ENCODE data around the gene FAM221B.
A peak's percentile ranks its signal among the peaks of the same experiment; 100 is the strongest.

FAM221B gene, protein sequence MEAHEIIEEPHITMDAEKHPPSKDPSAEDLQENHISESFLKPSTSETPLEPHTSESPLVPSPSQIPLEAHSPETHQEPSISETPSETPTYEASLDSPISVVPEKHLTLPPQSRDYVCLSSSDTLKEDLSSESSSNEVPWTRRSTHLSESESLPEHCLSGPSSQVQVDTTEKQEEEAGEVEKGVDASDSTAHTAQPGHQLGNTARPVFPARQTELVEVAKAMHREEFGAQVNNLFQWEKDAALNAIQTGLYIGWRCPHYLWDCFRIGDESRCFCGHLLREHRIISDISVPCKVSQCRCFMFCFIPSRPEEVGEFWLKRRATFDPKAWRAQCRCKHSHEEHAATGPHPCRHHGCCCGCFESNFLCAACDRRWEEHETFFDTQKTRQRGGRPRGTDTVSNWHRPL

DNA sequence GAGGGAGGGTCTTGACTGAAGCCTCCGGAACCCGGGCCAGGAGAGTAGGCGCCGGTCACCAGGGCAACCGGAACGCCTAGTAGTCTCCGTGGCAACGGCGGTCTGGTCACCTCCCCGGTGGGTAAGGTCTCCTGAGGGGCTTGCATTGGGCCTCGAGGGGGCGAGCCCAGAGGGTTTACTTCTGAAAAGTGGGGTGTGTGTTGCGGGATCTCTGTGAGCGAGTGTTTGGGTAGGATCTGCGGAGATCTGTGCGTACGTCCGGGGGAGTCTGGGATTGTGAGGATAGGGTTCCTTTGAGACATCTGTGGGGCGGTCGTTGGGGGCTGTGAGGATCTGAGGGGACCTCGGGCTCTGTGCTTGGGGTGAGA is at the start of gene FAM221B:
TSS of gene FAM221B (minus strand) at position 17 of the 368 bp plus-strand sequence. CDS start 2,571 bp downstream, outside the sequence.
- no peaks in the 10 kb centered on the region for H3K27me3 Mint-ChIP-seq
- no peaks in the 10 kb centered on the region for H3K9me3 Mint-ChIP-seq
- no peaks in the 10 kb centered on the region for H3K36me3 Mint-ChIP-seq
- H3K4me3 Mint-ChIP-seq = peak within 1 kb of the TSS; percentile 92
- peak within 1 kb of the TSS; percentile 85 for H3K27ac Mint-ChIP-seq
- peaks cover 35% of the 10 kb centered on the region for H3K4me1 Mint-ChIP-seq

DNA sequence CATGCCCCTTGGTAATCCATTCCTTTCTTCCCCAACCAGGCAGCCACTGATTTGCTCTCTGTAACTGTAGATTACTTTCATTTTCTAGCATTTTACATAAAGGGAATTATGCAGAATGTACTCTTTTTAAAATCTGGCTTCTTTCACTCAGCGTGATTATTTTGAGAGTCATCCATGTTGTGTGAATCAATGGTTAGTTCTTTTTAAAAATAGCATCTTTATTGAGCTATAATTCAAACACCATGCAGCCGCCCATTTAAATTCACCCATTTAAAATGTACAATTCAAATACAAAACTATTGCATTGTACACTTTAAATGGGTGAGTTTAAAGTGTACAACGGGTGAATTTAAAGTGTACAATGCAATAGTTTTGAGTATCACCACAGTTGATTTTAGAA is 44.0 kb upstream of the FAM221B start:
- Mint-ChIP-seq H3K36me3 (peaks cover 3% of the 10 kb centered on the region), H3K4me3 (no peak overlapping the region), H3K27ac (no peak overlapping the region), H3K27me3 (peaks cover 1% of the 10 kb centered on the region), H3K9me3 (peaks cover 4% of the 10 kb centered on the region), H3K4me1 (no peaks in the 10 kb centered on the region)

DNA sequence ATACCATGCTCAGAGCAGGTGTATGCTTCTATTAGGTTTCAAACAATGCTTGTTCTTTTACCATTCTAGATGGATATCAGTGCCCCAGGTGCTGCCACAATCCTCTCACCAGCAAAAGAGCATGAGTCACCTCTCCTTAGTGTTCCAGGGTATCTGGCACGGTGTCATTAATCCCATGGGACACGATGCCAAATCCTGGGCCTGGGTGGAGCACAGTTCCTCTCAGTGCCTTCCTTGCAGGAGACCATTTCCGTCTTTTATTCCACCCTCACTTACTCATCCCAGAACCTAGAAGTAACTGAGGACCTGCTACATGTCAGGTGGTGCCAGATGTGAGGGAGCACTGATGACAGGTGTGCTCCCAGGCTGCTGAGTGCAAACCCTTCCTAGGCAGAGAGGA is 43.0 kb upstream of the FAM221B start:
- H3K4me1 Mint-ChIP-seq = no peaks in the 10 kb centered on the region
- no peaks in the 10 kb centered on the region for H3K27me3 Mint-ChIP-seq
- H3K9me3 Mint-ChIP-seq = no peaks in the 10 kb centered on the region
- H3K27ac Mint-ChIP-seq = no peak overlapping the region
- no peaks in the 10 kb centered on the region for H3K36me3 Mint-ChIP-seq
- H3K4me3 Mint-ChIP-seq = no peak overlapping the region

DNA sequence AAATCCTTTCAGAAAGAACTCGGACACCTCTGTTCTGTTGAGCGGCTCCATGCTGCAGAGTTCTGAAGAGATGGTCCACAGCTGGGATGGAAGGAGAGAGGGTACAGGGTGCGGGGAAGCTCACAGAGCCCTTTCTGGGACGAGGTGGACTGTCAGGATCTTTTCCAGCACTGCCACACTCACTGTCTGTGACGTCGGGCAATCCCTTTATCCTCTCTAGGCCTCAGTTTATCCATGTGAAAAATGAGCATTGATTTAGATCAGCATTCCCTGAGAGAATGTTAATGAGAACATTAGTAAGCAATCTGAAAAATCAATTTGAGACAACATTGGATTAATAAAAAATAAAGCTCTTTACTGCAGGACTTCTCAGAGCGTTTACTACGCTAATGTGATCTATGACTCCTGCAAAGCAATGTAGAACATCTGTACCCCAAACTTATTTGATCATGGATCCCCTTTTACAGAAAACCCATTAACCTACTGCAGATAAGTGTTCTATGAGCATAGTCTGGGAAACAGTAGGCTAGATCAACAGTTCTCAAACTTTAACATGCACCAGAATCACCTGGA is 41.9 kb upstream of the FAM221B start, which contains the start of gene OR13J1:
TSS of gene OR13J1 (minus strand) at position 51 of the 573 bp plus-strand sequence. CDS start at position 51, 0 bp downstream.
- Mint-ChIP-seq H3K4me1 (no peaks in the 10 kb centered on the region), H3K9me3 (no peaks in the 10 kb centered on the region), H3K36me3 (no peaks in the 10 kb centered on the region), H3K27me3 (peaks cover 3% of the 10 kb centered on the region), H3K27ac (no peak within 1 kb of the TSS), H3K4me3 (no peak within 1 kb of the TSS)

DNA sequence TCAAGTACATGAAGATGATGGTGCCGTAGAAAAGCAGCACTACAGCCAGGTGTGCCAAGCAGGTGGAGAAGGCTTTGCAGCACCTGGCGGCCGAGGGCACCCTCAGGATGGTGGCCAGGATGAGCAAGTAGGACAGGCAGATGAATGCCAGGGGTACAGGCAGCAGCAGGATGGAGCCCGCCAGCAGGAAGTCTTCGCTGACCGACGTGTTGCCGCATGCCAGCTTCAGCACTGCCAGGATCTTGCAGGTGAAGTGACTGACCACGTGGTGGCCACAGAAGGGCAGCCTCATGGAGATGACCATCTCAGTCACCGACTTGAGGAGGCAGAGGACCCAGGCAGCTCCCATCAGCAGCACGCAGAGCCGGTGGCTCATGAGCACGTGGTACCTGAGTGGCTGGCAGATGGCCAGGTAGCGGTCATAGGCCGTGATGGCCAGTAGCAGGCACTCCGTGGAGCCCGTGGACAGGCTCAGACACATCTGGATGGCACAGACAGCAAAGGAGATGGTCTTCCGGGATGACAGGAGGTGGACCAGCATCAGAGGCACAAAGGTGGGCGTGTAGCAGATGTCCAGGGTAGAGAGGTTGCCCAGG is 41.2 kb upstream of the FAM221B start:
- Mint-ChIP-seq H3K27ac (no peak overlapping the region), H3K4me1 (no peaks in the 10 kb centered on the region), H3K4me3 (no peak overlapping the region), H3K36me3 (no peaks in the 10 kb centered on the region), H3K9me3 (no peaks in the 10 kb centered on the region), H3K27me3 (peaks cover 3% of the 10 kb centered on the region)

DNA sequence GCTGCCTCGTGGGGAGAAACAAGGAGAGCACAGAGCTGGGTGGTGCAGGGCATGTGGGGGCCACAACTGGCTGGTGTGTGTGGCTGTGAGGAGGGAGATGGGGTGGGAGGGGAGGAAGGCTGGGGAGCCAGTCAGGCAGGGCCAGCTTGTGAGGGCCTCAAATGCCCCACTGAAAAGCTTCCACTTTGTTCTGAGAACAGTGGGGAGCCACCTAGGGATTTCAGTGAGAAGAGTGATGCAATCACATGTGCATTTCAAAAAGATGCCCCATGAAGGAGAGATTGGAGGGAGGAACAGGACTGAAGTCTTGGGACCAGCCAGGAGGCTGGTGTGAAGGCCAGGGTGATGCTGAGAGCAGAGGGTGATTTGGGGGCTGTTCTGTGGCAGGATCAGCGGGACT is 40.4 kb upstream of the FAM221B start:
- Mint-ChIP-seq H3K27ac (no peak overlapping the region), H3K4me1 (no peaks in the 10 kb centered on the region), H3K27me3 (peaks cover 3% of the 10 kb centered on the region), H3K4me3 (no peak overlapping the region), H3K36me3 (no peaks in the 10 kb centered on the region), H3K9me3 (no peaks in the 10 kb centered on the region)

DNA sequence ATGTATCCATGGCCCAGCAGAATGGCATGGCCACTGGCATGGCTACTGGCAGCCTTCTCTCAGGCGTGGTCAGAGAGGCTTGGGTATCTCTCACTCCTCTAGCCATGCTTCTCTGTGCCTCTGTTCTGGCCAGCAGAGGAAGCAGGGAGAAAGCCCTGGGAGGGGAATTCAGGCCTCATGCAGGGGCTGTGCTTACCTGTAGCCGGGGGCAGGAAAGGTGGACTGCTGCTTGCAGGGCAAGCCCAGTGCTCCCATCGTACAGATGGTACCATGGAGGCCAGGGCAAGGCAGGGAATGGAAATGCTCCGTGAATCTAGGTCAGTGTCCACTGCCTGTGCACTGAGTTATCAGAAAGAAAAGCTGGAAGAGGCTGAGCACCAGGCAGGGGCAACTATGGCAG is 39.0 kb upstream of the FAM221B start:
- Mint-ChIP-seq H3K27ac (no peak overlapping the region), H3K36me3 (no peaks in the 10 kb centered on the region), H3K4me3 (no peak overlapping the region), H3K4me1 (no peaks in the 10 kb centered on the region), H3K9me3 (no peaks in the 10 kb centered on the region), H3K27me3 (peaks cover 4% of the 10 kb centered on the region)

DNA sequence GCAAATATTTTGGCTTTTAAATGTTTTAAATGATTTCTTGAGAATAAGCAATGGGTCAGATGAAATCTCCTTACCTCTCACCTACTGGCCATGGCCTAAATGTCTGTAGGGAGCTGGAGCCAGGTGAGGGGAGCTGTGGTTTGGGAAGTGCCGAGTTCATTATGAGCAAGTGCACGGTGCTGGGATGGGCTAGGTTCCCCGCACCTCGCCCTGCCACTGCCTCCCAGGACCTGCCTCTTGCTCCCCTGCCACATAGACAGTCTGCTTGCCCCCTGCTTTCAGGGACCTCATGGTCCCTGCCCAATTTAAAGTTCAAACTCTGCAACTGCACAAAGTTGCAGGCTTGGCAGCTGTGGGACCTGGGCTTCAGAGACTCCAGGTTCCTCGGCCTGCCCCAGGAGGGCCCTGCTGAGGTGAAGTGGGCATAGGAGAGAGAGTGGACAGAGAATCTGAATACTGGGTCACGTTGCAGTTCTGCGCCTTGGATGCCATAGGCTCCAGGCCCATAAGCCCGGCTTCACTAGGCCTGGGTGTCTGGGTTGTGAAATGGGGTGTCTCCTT is 36.2 kb upstream of the FAM221B start:
- Mint-ChIP-seq H3K27ac (no peak overlapping the region), H3K9me3 (no peaks in the 10 kb centered on the region), H3K4me3 (no peak overlapping the region), H3K36me3 (no peaks in the 10 kb centered on the region), H3K4me1 (no peaks in the 10 kb centered on the region), H3K27me3 (peaks cover 4% of the 10 kb centered on the region)

DNA sequence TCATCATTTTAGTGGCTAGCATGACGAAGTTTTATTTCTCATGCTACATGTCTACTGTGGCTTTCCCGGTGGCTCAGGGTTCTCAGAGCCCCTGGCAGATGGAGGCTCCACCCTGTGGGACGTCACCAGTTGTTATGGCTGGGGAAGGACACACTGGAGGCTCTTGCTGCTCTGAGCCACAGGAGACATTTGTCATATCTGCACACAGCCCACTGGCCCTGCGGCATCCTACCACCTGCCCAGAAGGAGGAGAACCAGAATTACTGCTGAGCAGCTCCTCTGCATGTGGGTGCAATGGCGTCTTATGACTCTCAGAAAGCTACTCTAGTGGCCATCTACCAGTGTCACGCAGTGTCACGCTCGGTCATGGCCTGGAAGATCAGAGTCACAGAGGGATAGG is 35.1 kb upstream of the FAM221B start:
- H3K27ac Mint-ChIP-seq = no peak overlapping the region
- peaks cover 4% of the 10 kb centered on the region for H3K27me3 Mint-ChIP-seq
- H3K9me3 Mint-ChIP-seq = no peaks in the 10 kb centered on the region
- peaks cover 6% of the 10 kb centered on the region for H3K4me1 Mint-ChIP-seq
- no peak overlapping the region for H3K4me3 Mint-ChIP-seq
- H3K36me3 Mint-ChIP-seq = no peaks in the 10 kb centered on the region

DNA sequence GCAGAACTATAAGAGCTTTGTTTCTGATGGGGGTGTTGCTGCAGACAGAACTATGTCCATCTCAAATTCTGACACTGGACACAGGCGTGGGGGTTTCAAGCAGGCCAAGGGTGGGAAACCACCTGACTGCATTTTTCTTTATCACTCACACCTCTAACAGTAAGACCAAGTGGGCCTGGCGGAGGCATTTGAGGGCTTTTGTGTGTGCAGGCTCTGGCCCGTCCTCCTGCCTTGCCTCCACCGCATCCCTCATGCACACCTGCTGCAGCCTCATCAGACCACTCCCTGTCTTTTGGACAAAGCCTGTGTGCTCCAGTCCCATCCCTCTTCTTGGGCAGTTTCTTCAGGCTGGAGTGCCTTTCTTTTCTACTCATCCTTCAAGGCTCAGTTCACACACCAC is 33.8 kb upstream of the FAM221B start:
- H3K36me3 Mint-ChIP-seq = no peaks in the 10 kb centered on the region

DNA sequence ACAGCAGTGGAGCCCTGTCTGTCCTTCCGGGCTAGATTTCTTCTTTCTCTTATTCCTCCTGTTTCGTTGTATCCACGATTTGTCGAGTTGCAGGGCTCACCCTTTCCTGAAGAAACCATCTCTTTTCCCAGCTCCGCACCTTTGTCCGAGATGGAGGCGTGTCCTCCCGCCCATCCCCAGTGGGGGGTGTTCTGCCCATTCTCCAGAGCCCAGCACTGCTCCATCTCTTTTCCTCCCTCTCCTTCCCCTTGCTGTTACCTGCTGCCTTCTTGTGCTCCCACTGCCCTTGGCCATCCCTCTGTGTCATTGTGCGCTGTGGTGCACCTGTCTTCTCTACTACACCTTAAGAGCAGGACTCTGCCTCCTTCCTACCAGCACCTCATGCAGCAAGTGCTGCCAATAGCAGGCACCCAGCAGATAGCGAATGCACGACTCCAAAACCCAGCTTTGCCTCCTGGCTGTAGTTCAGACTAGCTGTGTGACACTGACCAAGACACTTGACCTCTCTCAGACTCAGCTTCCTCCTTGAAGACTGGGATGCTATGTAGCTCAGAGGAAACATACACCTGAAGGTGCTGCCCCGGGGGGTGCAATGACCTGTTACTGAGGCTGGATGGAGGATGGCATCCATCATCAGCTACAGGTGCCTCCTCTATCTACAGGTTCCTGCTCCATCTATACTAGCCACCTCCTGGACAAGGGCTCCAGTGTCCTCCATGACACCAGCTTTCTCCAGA is 32.8 kb upstream of the FAM221B start:
- Mint-ChIP-seq H3K4me3 (no peak overlapping the region), H3K36me3 (no peaks in the 10 kb centered on the region), H3K27me3 (peaks cover 4% of the 10 kb centered on the region), H3K27ac (no peak overlapping the region), H3K4me1 (peaks cover 6% of the 10 kb centered on the region), H3K9me3 (no peaks in the 10 kb centered on the region)

More for the DNA sequence above, 33.8 kb upstream of the FAM221B start:
- Mint-ChIP-seq H3K4me1 (peaks cover 6% of the 10 kb centered on the region), H3K4me3 (no peak overlapping the region), H3K27ac (no peak overlapping the region), H3K9me3 (no peaks in the 10 kb centered on the region), H3K27me3 (peaks cover 4% of the 10 kb centered on the region)

DNA sequence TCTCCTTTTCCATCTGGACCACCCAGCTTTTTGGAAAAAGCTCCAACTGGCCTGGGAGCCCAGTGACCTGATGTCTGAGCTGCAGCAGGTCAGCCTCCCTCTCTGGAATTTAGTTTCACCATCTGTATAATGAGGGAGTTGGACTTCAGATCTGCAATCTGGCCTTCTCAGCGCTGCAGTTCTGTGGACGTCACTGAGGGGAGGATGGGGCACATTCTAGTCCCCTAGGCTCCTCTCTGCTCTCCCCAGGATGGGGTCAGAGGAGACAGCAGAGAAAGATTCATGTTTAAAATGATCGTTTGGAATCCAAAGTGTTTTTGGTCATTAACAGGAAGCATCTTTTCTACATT is 31.4 kb upstream of the FAM221B start:
- Mint-ChIP-seq H3K9me3 (no peaks in the 10 kb centered on the region), H3K4me1 (peaks cover 6% of the 10 kb centered on the region), H3K36me3 (no peaks in the 10 kb centered on the region), H3K27ac (no peak overlapping the region), H3K4me3 (no peak overlapping the region), H3K27me3 (peaks cover 1% of the 10 kb centered on the region)

DNA sequence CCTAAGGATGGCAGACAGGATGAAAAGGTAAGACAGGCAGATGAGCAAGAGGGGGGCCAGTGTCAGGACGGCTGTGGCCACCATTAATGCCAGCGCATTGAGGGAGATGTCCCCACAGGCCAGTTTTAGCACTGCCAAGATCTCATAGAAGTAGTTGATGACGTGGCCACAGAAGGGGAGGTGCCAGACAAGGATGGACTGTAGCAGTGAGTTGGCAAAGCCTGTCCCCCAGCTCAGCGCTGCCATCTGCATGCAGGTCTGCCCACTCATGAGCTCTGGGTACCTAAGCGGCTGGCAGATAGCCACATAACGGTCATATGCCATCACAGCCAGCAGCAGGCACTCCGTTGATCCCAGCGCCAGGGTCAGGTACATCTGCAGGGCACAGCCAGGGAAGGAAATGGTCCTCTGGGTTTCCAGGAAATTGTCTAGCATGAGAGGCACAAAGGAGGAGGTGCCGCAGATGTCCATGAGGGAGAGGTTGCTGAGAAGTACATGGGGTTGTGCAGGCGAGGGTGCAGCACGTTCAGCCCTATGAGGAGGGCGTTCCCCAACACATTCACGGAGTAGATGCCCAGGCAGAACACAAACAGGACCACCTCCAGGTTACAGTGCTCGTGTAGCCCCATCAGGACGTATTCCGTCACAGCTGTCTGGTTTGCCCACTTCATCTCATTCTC is 30.9 kb upstream of the FAM221B start:
- no peak overlapping the region for H3K4me3 Mint-ChIP-seq
- no peaks in the 10 kb centered on the region for H3K9me3 Mint-ChIP-seq
- H3K36me3 Mint-ChIP-seq = no peaks in the 10 kb centered on the region

DNA sequence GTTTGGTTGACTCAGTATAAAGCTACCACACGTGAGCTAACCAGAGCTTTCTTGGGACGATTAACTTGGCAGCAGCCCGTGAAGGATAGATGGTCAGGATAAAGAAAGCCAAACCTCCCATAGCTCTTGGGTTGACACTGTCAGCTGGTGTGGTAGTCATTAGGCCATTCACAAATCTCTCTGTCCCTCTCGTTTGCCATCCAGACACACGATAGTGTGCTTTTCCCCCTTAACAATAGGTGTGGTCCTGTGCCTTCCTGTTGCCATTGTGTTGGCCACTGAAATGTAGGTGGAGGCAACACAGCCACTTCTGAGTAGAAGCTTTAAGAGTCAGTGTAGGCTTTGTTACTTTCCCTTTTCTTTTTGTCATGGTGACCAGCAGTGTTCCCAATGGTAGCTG is 29.9 kb upstream of the FAM221B start:
- Mint-ChIP-seq H3K36me3 (no peaks in the 10 kb centered on the region), H3K4me3 (no peak overlapping the region), H3K4me1 (peaks cover 6% of the 10 kb centered on the region), H3K27ac (no peak overlapping the region), H3K9me3 (no peaks in the 10 kb centered on the region), H3K27me3 (peaks cover 1% of the 10 kb centered on the region)

More for the DNA sequence above, 30.9 kb upstream of the FAM221B start:
- Mint-ChIP-seq H3K27ac (no peak overlapping the region), H3K27me3 (peaks cover 1% of the 10 kb centered on the region), H3K4me1 (peaks cover 6% of the 10 kb centered on the region)

DNA sequence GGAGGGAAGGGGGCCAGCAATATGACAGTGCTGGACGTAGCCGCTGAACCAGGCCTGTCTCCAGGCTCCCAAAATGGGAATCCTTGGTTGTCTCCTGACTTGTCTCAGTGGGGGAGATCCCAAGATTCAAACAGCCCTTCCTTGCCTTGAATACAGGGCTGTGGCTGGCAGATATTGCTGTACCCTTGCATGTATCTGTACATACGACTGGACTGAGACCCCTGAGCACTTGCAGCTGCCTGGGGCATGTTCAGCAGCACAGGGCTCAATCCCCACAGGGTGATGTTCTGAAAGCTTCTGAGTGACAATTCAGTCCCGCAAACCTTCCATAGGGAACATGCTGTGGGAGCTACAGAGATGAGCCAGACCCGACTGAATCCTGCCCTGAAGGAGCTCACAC is 28.4 kb upstream of the FAM221B start:
- no peaks in the 10 kb centered on the region for H3K9me3 Mint-ChIP-seq
- H3K36me3 Mint-ChIP-seq = no peaks in the 10 kb centered on the region
- H3K4me3 Mint-ChIP-seq = no peak overlapping the region
- H3K27ac Mint-ChIP-seq = no peak overlapping the region
- H3K4me1 Mint-ChIP-seq = peaks cover 6% of the 10 kb centered on the region
- no peaks in the 10 kb centered on the region for H3K27me3 Mint-ChIP-seq

Measured in activated naive CD4-positive, alpha-beta T cell treated with anti-CD3 and anti-CD28 coated beads, Interleukin-2, amount 50 U/mL, for 24 hours (primary cell).